ENCODE results near the gene CAST. TPM values are rescaled to one million over a fixed set of nuclear protein-coding genes. Genes with fewer than 3 reads are reported as not detected.
"Not testable (repeated sequence)": the region's sequence is repeated elsewhere in the genome, so short reads cannot be mapped to it uniquely, and the experiment has no call there.

The CAST gene
- total RNA-seq, 1 experiment from 2014 or later = 61.0 TPM

- Histone ChIP-seq H3K4me3 (no peak overlapping the region), H3K36me3 (no peaks in the 10 kb centered on the region; the same call in 1 of the 2 replicates), H3K4me1 (no peaks in the 10 kb centered on the region), H3K9me3 (replicated peaks) (no peaks in the 10 kb centered on the region), H3K27me3 (no peaks in the 10 kb centered on the region), H3K27ac (no peak overlapping the region)
- DNase-seq = no peak
These were observed 64.6 kb downstream of the CAST start for GRCh38 chr5:96726802-96727201.

- Histone ChIP-seq H3K27ac (no peak overlapping the region), H3K4me1 (no peaks in the 10 kb centered on the region), H3K36me3 (peaks cover 3% of the 10 kb centered on the region; the same call in 1 of the 2 replicates), H3K4me3 (no peak overlapping the region), H3K9me3 (replicated peaks) (0 out of 2 replicates have a peak, but pooled peaks cover 3% of the 10 kb centered on the region), H3K27me3 (no peaks in the 10 kb centered on the region)
- no peak for DNase-seq
These were observed 67.0 kb downstream of the CAST start for GRCh38 chr5:96729156-96729555.

- peaks cover 3% of the 10 kb centered on the region; the same call in 1 of the 2 replicates for H3K36me3 ChIP-seq
- H3K4me3 ChIP-seq = no peak overlapping the region
- H3K4me1 ChIP-seq = no peaks in the 10 kb centered on the region
- no peaks in the 10 kb centered on the region for H3K27me3 ChIP-seq
- DNase-seq = no peak
- no peak overlapping the region for H3K27ac ChIP-seq
- 0 out of 2 replicates have a peak, but pooled peaks cover 3% of the 10 kb centered on the region for H3K9me3 ChIP-seq (replicated peaks)
These were observed 68.4 kb downstream of the CAST start for GRCh38 chr5:96730586-96730985.

- H3K27ac ChIP-seq = no peak overlapping the region
- DNase-seq = no peak
These were observed 71.8 kb downstream of the CAST start for GRCh38 chr5:96733771-96734500.

GRCh38 chr5:96734871-96735325 lies 72.7 kb downstream of the CAST start:
- Histone ChIP-seq H3K4me1 (no peaks in the 10 kb centered on the region), H3K9me3 (replicated peaks) (0 out of 2 replicates have a peak, but pooled peaks cover 3% of the 10 kb centered on the region), H3K36me3 (peaks cover 5% of the 10 kb centered on the region), H3K27me3 (no peaks in the 10 kb centered on the region), H3K4me3 (no peak overlapping the region), H3K27ac (no peak overlapping the region)
- no peak for DNase-seq

More at GRCh38 chr5:96733771-96734500, 71.8 kb downstream of the CAST start:
- Histone ChIP-seq H3K36me3 (peaks cover 3% of the 10 kb centered on the region; the same call in 1 of the 2 replicates), H3K9me3 (replicated peaks) (0 out of 2 replicates have a peak, but pooled peaks cover 3% of the 10 kb centered on the region), H3K27me3 (no peaks in the 10 kb centered on the region), H3K4me3 (no peak overlapping the region), H3K4me1 (no peaks in the 10 kb centered on the region)

GRCh38 chr5:96736937-96737336 lies 74.8 kb downstream of the CAST start:
- Histone ChIP-seq H3K36me3 (peaks cover 8% of the 10 kb centered on the region), H3K9me3 (replicated peaks) (0 out of 2 replicates have a peak, but pooled peaks cover 3% of the 10 kb centered on the region), H3K27me3 (no peaks in the 10 kb centered on the region), H3K4me1 (no peaks in the 10 kb centered on the region), H3K4me3 (no peak overlapping the region), H3K27ac (no peak overlapping the region)
- no peak for DNase-seq

- H3K27me3 ChIP-seq = no peaks in the 10 kb centered on the region
- no peak overlapping the region for H3K27ac ChIP-seq
- no peak overlapping the region for H3K4me3 ChIP-seq
- DNase-seq = no peak
- H3K36me3 ChIP-seq = peaks cover 11% of the 10 kb centered on the region
- H3K9me3 ChIP-seq (replicated peaks) = no peaks in the 10 kb centered on the region
- no peaks in the 10 kb centered on the region for H3K4me1 ChIP-seq
These were observed 78.9 kb downstream of the CAST start for GRCh38 chr5:96741106-96741505.

GRCh38 chr5:96741891-96742309 lies 79.7 kb downstream of the CAST start:
- Histone ChIP-seq H3K9me3 (replicated peaks) (no peaks in the 10 kb centered on the region), H3K4me1 (no peaks in the 10 kb centered on the region), H3K27ac (no peak overlapping the region), H3K27me3 (no peaks in the 10 kb centered on the region), H3K36me3 (peaks cover 11% of the 10 kb centered on the region), H3K4me3 (no peak overlapping the region)
- DNase-seq = no peak

GRCh38 chr5:96742538-96742937 lies 80.4 kb downstream of the CAST start:
- no peaks in the 10 kb centered on the region for H3K4me1 ChIP-seq
- no peak overlapping the region for H3K4me3 ChIP-seq
- H3K36me3 ChIP-seq = peaks cover 13% of the 10 kb centered on the region
- H3K9me3 ChIP-seq (replicated peaks) = no peaks in the 10 kb centered on the region
- H3K27ac ChIP-seq = no peak overlapping the region
- DNase-seq = no peak
- no peaks in the 10 kb centered on the region for H3K27me3 ChIP-seq

- Histone ChIP-seq H3K4me3 (no peak overlapping the region), H3K36me3 (peaks cover 15% of the 10 kb centered on the region), H3K27me3 (no peaks in the 10 kb centered on the region), H3K27ac (no peak overlapping the region), H3K9me3 (replicated peaks) (no peaks in the 10 kb centered on the region), H3K4me1 (no peaks in the 10 kb centered on the region)
- no peak for DNase-seq
These were observed 81.0 kb downstream of the CAST start for GRCh38 chr5:96743065-96743768.

GRCh38 chr5:96743805-96744204 lies 81.6 kb downstream of the CAST start:
- DNase-seq = no peak
- Histone ChIP-seq H3K4me3 (no peak overlapping the region), H3K9me3 (replicated peaks) (no peaks in the 10 kb centered on the region), H3K36me3 (peaks cover 15% of the 10 kb centered on the region), H3K4me1 (no peaks in the 10 kb centered on the region), H3K27ac (no peak overlapping the region), H3K27me3 (no peaks in the 10 kb centered on the region)

GRCh38 chr5:96744218-96744617 lies 82.0 kb downstream of the CAST start:
- not testable (repeated sequence) for H3K27ac ChIP-seq

GRCh38 chr5:96745025-96745424 lies 82.8 kb downstream of the CAST start:
- peaks cover 15% of the 10 kb centered on the region for H3K36me3 ChIP-seq
- no peaks in the 10 kb centered on the region for H3K4me1 ChIP-seq
- H3K4me3 ChIP-seq = no peak overlapping the region
- H3K9me3 ChIP-seq (replicated peaks) = no peaks in the 10 kb centered on the region
- no peak for DNase-seq
- H3K27me3 ChIP-seq = no peaks in the 10 kb centered on the region
- H3K27ac ChIP-seq = no peak overlapping the region

More at GRCh38 chr5:96744218-96744617, 82.0 kb downstream of the CAST start:
- H3K4me1 ChIP-seq; DNase-seq; H3K4me3 ChIP-seq; H3K9me3 ChIP-seq (replicated peaks); H3K27me3 ChIP-seq: not testable (repeated sequence)
- H3K36me3 ChIP-seq = peaks cover 18% of the 10 kb centered on the region

GRCh38 chr5:96745844-96746531 lies 83.8 kb downstream of the CAST start:
- peak in 1 of 2 experiments; percentile 15 for DNase-seq
- no peaks in the 10 kb centered on the region for H3K9me3 ChIP-seq (replicated peaks)
- H3K27ac ChIP-seq = no peak overlapping the region
- no peak overlapping the region for H3K4me3 ChIP-seq
- H3K27me3 ChIP-seq = no peaks in the 10 kb centered on the region
- H3K36me3 ChIP-seq = peaks cover 15% of the 10 kb centered on the region
- no peaks in the 10 kb centered on the region for H3K4me1 ChIP-seq

GRCh38 chr5:96747720-96748119 lies 85.5 kb downstream of the CAST start:
- no peak for DNase-seq
- H3K4me3 ChIP-seq = no peak overlapping the region
- no peaks in the 10 kb centered on the region for H3K27me3 ChIP-seq
- H3K9me3 ChIP-seq (replicated peaks) = no peaks in the 10 kb centered on the region
- H3K27ac ChIP-seq = no peak overlapping the region
- H3K36me3 ChIP-seq = peaks cover 13% of the 10 kb centered on the region
- no peaks in the 10 kb centered on the region for H3K4me1 ChIP-seq
